SK-N-MC (cell line): ENCODE data around the gene DDX3X.
"Not testable (repeated sequence)": the region's sequence is repeated elsewhere in the genome, so short reads cannot be mapped to it uniquely, and the experiment has no call there.

Experiments used
- DNase-seq: peaks from one replicate; pipeline ENCODE4 v3.0.0-alpha.2; 2011; ENCODE audit warnings: low read depth, low spot score
- H3K27ac ChIP-seq: fragments of 200-600 bp; sonication (generic); 2 replicates; pipeline ENCODE4 v1.5.1; 2016; ENCODE audit warnings: mixed run types
- H3K36me3 ChIP-seq: fragments of 200-600 bp; sonication (generic); 2 replicates; pipeline ENCODE4 v1.6.1; 2017; ENCODE audit warnings: antibody characterized with exemption, low read length, mixed read lengths; ENCODE audit not compliant: insufficient read depth
- H3K4me3 ChIP-seq: fragments of 200-600 bp; sonication (generic); 2 replicates; pipeline ENCODE4 v1.5.1; 2016
- H3K9ac ChIP-seq: fragments of 200-600 bp; sonication (generic); 2 replicates; pipeline ENCODE4 v1.8.0; 2017; ENCODE audit warnings: mixed run types, mixed read lengths; ENCODE audit not compliant: insufficient read length
- H3K9me3 ChIP-seq: fragments of 200-600 bp; sonication (generic); 2 replicates; pipeline ENCODE4 v1.6.1; 2017; ENCODE audit warnings: low read depth, mild to moderate bottlenecking, antibody characterized with exemption, low read length, moderate library complexity, mixed read lengths
- EZH2 ChIP-seq: fragments of 200-600 bp; sonication (generic); IDR thresholded peaks from one replicate; pipeline ENCODE4 v1.6.1; 2017; ENCODE audit warnings: antibody characterized with exemption
- FOXP2 ChIP-seq: optimal IDR thresholded peaks from 2 replicates; pipeline ENCODE3; 2011; ENCODE audit warnings: mild to moderate bottlenecking, moderate library complexity; ENCODE audit not compliant: insufficient read depth; ENCODE audit errors: extremely low read length, control extremely low read depth
- POLR2AphosphoS5 ChIP-seq: IDR thresholded peaks from 2 replicates; pipeline ENCODE4 v1.6.1; 2012; ENCODE audit warnings: mild to moderate bottlenecking, low read depth, low read length, borderline replicate concordance

The DDX3X gene

GRCh38 chrX:41333744-41334362 is at the start of gene DDX3X:
Gene DDX3X, plus strand, starts transcription at chrX:41334162. Its CDS starts 91 bp downstream, at chrX:41334253.
- peak within 1 kb of the TSS; percentile 100 for H3K4me3 ChIP-seq
- DNase-seq, result peak; percentile 87
- peaks cover 29% of the 10 kb centered on the region for H3K36me3 ChIP-seq
- H3K27ac ChIP-seq, result peak within 1 kb of the TSS; percentile 100
- peak; percentile 99 for TF ChIP-seq POLR2AphosphoS5
- peak; percentile 48 for TF ChIP-seq FOXP2
- no peak for TF ChIP-seq EZH2
- peak within 1 kb of the TSS; percentile 100 for H3K9ac ChIP-seq
- H3K9me3 ChIP-seq, result no peaks in the 10 kb centered on the region

GRCh38 chrX:41285928-41286327 is 48.0 kb upstream of the DDX3X start:
- H3K27ac ChIP-seq, DNase-seq, H3K36me3 ChIP-seq, H3K9me3 ChIP-seq, H3K4me3 ChIP-seq, H3K9ac ChIP-seq: not testable (repeated sequence)

- Histone ChIP-seq H3K36me3 (no peaks in the 10 kb centered on the region), H3K9ac (no peak overlapping the region), H3K4me3 (no peak overlapping the region), H3K9me3 (no peaks in the 10 kb centered on the region), H3K27ac (no peak overlapping the region)
- no peak for TF ChIP-seq EZH2
- no peak for TF ChIP-seq POLR2AphosphoS5
- TF ChIP-seq FOXP2, result no peak
- DNase-seq, result no peak
These were observed 45.3 kb upstream of the DDX3X start for GRCh38 chrX:41288641-41289040.

- Histone ChIP-seq H3K9ac (no peak overlapping the region), H3K4me3 (no peak overlapping the region), H3K9me3 (no peaks in the 10 kb centered on the region), H3K27ac (no peak overlapping the region), H3K36me3 (no peaks in the 10 kb centered on the region)
- DNase-seq, result no peak
- TF ChIP-seq FOXP2, result no peak
- TF ChIP-seq POLR2AphosphoS5, result no peak
- TF ChIP-seq EZH2, result no peak
These were observed 44.9 kb upstream of the DDX3X start for GRCh38 chrX:41289095-41289494.

GRCh38 chrX:41291309-41291708 is 42.7 kb upstream of the DDX3X start:
- Histone ChIP-seq H3K9ac (no peak overlapping the region), H3K36me3 (no peaks in the 10 kb centered on the region), H3K9me3 (no peaks in the 10 kb centered on the region), H3K27ac (no peak overlapping the region), H3K4me3 (no peak overlapping the region)
- no peak for DNase-seq
- no peak for TF ChIP-seq FOXP2
- TF ChIP-seq POLR2AphosphoS5, result no peak
- TF ChIP-seq EZH2, result no peak

GRCh38 chrX:41293269-41293668 is 40.7 kb upstream of the DDX3X start:
- DNase-seq, result no peak
- no peak overlapping the region for H3K9ac ChIP-seq
- H3K36me3 ChIP-seq, result no peaks in the 10 kb centered on the region
- no peaks in the 10 kb centered on the region for H3K9me3 ChIP-seq
- H3K4me3 ChIP-seq, result no peak overlapping the region
- H3K27ac ChIP-seq, result no peak overlapping the region
- TF ChIP-seq FOXP2, result no peak
- no peak for TF ChIP-seq EZH2
- no peak for TF ChIP-seq POLR2AphosphoS5

GRCh38 chrX:41300758-41301437 is 33.1 kb upstream of the DDX3X start:
- no peaks in the 10 kb centered on the region for H3K36me3 ChIP-seq
- H3K27ac ChIP-seq, result peak overlapping the region; percentile 62; the same call in 1 of the 2 replicates
- DNase-seq, result peak; percentile 63
- H3K9me3 ChIP-seq, result no peaks in the 10 kb centered on the region
- TF ChIP-seq EZH2 (no peak), POLR2AphosphoS5 (no peak), FOXP2 (no peak)
- H3K4me3 ChIP-seq, result no peak overlapping the region; the same call in 1 of the 2 replicates
- H3K9ac ChIP-seq, result no peak overlapping the region

- no peak for TF ChIP-seq FOXP2
- Histone ChIP-seq H3K4me3 (no peak overlapping the region), H3K27ac (peak overlapping the region; percentile 62; the same call in 1 of the 2 replicates), H3K36me3 (no peaks in the 10 kb centered on the region), H3K9me3 (no peaks in the 10 kb centered on the region), H3K9ac (no peak overlapping the region)
- DNase-seq, result no peak
These were observed 32.5 kb upstream of the DDX3X start for GRCh38 chrX:41301438-41301824.

GRCh38 chrX:41302370-41302769 is 31.6 kb upstream of the DDX3X start:
- no peak overlapping the region for H3K9ac ChIP-seq
- no peak for DNase-seq
- H3K27ac ChIP-seq, result no peak overlapping the region

More at GRCh38 chrX:41302370-41302769, 31.6 kb upstream of the DDX3X start:
- no peak overlapping the region for H3K4me3 ChIP-seq
- TF ChIP-seq EZH2, result no peak
- no peak for TF ChIP-seq FOXP2
- no peak for TF ChIP-seq POLR2AphosphoS5
- no peaks in the 10 kb centered on the region for H3K36me3 ChIP-seq
- H3K9me3 ChIP-seq, result no peaks in the 10 kb centered on the region
